HUES6 (cell line): ENCODE measurements around the gene ZNF500.
A peak's percentile ranks its signal among the peaks of the same experiment; 100 is the strongest.

Experiments used
- H3K27ac ChIP-seq: 2 replicates; pipeline ENCODE4 v1.7.0; 2013; ENCODE audit warnings: low read depth, mild to moderate bottlenecking, low read length, inconsistent platforms
- H3K27me3 ChIP-seq: 2 replicates; pipeline ENCODE4 v1.6.1; 2013; ENCODE audit warnings: low read length; ENCODE audit not compliant: control insufficient read depth, insufficient read depth
- H3K36me3 ChIP-seq: 2 replicates; pipeline ENCODE4 v1.6.1; 2013; ENCODE audit warnings: low read length; ENCODE audit not compliant: control insufficient read depth, insufficient read depth
- H3K4me1 ChIP-seq: 2 replicates; pipeline ENCODE4 v1.6.1; 2013; ENCODE audit warnings: low read length; ENCODE audit not compliant: control insufficient read depth, insufficient read depth
- H3K4me3 ChIP-seq: 2 replicates; pipeline ENCODE4 v1.5.1; 2013; ENCODE audit warnings: low read depth, low read length
- H3K9ac ChIP-seq: one replicate; pipeline ENCODE4 v1.6.1; 2013; ENCODE audit warnings: mild to moderate bottlenecking, low read length
- H3K9me3 ChIP-seq: 2 replicates; pipeline ENCODE4 v1.6.1; 2013; ENCODE audit warnings: low read depth, low read length; ENCODE audit not compliant: control insufficient read depth, insufficient read depth

Gene ZNF500

GRCh38 chr16:4768549-4769305, 1.8 kb upstream of the ZNF500 start:
- no peaks in the 10 kb centered on the region for H3K27me3 ChIP-seq
- peak overlapping the region; percentile 85 for H3K4me3 ChIP-seq
- 0 out of 2 replicates have a peak overlapping the region, but pooled peaks have one; percentile 4 for H3K27ac ChIP-seq
- no peaks in the 10 kb centered on the region for H3K9me3 ChIP-seq
- peaks cover 14% of the 10 kb centered on the region for H3K36me3 ChIP-seq
- peak overlapping the region; percentile 62 for H3K9ac ChIP-seq
- H3K4me1 ChIP-seq = peaks cover 14% of the 10 kb centered on the region; the same call in 1 of the 2 replicates

GRCh38 chr16:4767872-4768548, 1.0 kb upstream of the ZNF500 start:
- Histone ChIP-seq H3K9me3 (no peaks in the 10 kb centered on the region), H3K4me1 (peaks cover 14% of the 10 kb centered on the region; the same call in 1 of the 2 replicates), H3K27me3 (no peaks in the 10 kb centered on the region), H3K36me3 (peaks cover 21% of the 10 kb centered on the region), H3K9ac (peak overlapping the region; percentile 62), H3K4me3 (peak overlapping the region; percentile 85), H3K27ac (no peak overlapping the region)

- H3K36me3 ChIP-seq = peaks cover 38% of the 10 kb centered on the region
Observed at GRCh38 chr16:4765511-4766474, 1.2 kb downstream of the ZNF500 start.

GRCh38 chr16:4763791-4764190, 3.2 kb downstream of the ZNF500 start:
- H3K9ac ChIP-seq = no peak overlapping the region
- no peak overlapping the region for H3K27ac ChIP-seq
- no peaks in the 10 kb centered on the region for H3K9me3 ChIP-seq
- H3K4me3 ChIP-seq = no peak overlapping the region
- H3K4me1 ChIP-seq = 0 out of 2 replicates have a peak, but pooled peaks cover 11% of the 10 kb centered on the region
- peaks cover 58% of the 10 kb centered on the region for H3K36me3 ChIP-seq
- no peaks in the 10 kb centered on the region for H3K27me3 ChIP-seq

More at GRCh38 chr16:4765511-4766474, 1.2 kb downstream of the ZNF500 start:
- Histone ChIP-seq H3K4me3 (peak overlapping the region; percentile 85), H3K27ac (no peak overlapping the region), H3K9ac (peak overlapping the region; percentile 83), H3K27me3 (no peaks in the 10 kb centered on the region), H3K4me1 (peaks cover 14% of the 10 kb centered on the region; the same call in 1 of the 2 replicates), H3K9me3 (no peaks in the 10 kb centered on the region)

GRCh38 chr16:4762205-4762604, 4.8 kb downstream of the ZNF500 start:
- peaks cover 70% of the 10 kb centered on the region for H3K36me3 ChIP-seq
- H3K27ac ChIP-seq = no peak overlapping the region
- 0 out of 2 replicates have a peak, but pooled peaks cover 4% of the 10 kb centered on the region for H3K4me1 ChIP-seq
- H3K27me3 ChIP-seq = no peaks in the 10 kb centered on the region
- H3K9ac ChIP-seq = no peak overlapping the region
- H3K9me3 ChIP-seq = no peaks in the 10 kb centered on the region
- H3K4me3 ChIP-seq = no peak overlapping the region

- H3K9me3 ChIP-seq = 0 out of 2 replicates have a peak, but pooled peaks cover 6% of the 10 kb centered on the region
- H3K9ac ChIP-seq = no peak overlapping the region
- H3K4me3 ChIP-seq = no peak overlapping the region
- no peaks in the 10 kb centered on the region for H3K27me3 ChIP-seq
- H3K27ac ChIP-seq = no peak overlapping the region
- H3K36me3 ChIP-seq = peaks cover 85% of the 10 kb centered on the region
- no peaks in the 10 kb centered on the region for H3K4me1 ChIP-seq
Observed at GRCh38 chr16:4760221-4760910, 6.6 kb downstream of the ZNF500 start.

- Histone ChIP-seq H3K27me3 (no peaks in the 10 kb centered on the region), H3K9me3 (0 out of 2 replicates have a peak, but pooled peaks cover 7% of the 10 kb centered on the region), H3K9ac (no peak overlapping the region), H3K36me3 (peaks cover 90% of the 10 kb centered on the region), H3K4me3 (no peak overlapping the region), H3K27ac (no peak overlapping the region), H3K4me1 (no peaks in the 10 kb centered on the region)
Observed at GRCh38 chr16:4755687-4756086, 11.3 kb downstream of the ZNF500 start.

GRCh38 chr16:4754865-4755264, 12.1 kb downstream of the ZNF500 start:
- Histone ChIP-seq H3K27me3 (no peaks in the 10 kb centered on the region), H3K27ac (no peak overlapping the region), H3K9ac (no peak overlapping the region), H3K4me3 (no peak overlapping the region), H3K9me3 (0 out of 2 replicates have a peak, but pooled peaks cover 7% of the 10 kb centered on the region), H3K4me1 (no peaks in the 10 kb centered on the region), H3K36me3 (peaks cover 82% of the 10 kb centered on the region)

- Histone ChIP-seq H3K4me1 (no peaks in the 10 kb centered on the region), H3K27me3 (no peaks in the 10 kb centered on the region), H3K9ac (no peak overlapping the region), H3K36me3 (peaks cover 68% of the 10 kb centered on the region), H3K4me3 (no peak overlapping the region), H3K27ac (no peak overlapping the region), H3K9me3 (0 out of 2 replicates have a peak, but pooled peaks cover 7% of the 10 kb centered on the region)
Observed at GRCh38 chr16:4753227-4753626, 13.7 kb downstream of the ZNF500 start.
